GM19438 (cell line): Measurements from ENCODE around the gene INTS3.
"Not testable (repeated sequence)": the region's sequence is repeated elsewhere in the genome, so short reads cannot be mapped to it uniquely, and the experiment has no call there.

Experiments
- ATAC-seq: cut with Tn5 transposase; IDR thresholded peaks from one replicate; pipeline ENCODE4 v1.9.1; 2021; ENCODE audit warnings: low read depth; ENCODE audit not compliant: unreplicated experiment

The INTS3 gene

DNA sequence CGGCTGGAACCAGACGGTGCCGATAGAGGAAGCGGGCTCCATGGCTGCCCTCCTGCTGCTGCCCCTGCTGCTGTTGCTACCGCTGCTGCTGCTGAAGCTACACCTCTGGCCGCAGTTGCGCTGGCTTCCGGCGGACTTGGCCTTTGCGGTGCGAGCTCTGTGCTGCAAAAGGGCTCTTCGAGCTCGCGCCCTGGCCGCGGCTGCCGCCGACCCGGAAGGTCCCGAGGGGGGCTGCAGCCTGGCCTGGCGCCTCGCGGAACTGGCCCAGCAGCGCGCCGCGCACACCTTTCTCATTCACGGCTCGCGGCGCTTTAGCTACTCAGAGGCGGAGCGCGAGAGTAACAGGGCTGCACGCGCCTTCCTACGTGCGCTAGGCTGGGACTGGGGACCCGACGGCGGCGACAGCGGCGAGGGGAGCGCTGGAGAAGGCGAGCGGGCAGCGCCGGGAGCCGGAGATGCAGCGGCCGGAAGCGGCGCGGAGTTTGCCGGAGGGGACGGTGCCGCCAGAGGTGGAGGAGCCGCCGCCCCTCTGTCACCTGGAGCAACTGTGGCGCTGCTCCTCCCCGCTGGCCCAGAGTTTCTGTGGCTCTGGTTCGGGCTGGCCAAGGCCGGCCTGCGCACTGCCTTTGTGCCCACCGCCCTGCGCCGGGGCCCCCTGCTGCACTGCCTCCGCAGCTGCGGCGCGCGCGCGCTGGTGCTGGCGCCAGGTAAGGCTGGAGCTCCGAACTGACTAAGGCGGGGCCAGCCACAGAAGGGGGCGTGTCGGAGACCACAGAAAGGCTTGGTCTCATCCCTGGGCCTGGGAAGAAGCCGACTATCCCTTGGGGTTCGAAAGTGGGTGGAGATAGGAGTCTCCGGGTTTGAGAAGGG, 47.8 kb downstream of the INTS3 start:
- ATAC-seq: peak; percentile 62

- ATAC-seq: no peak
Observed at GRCh38 chr1:153776352-153776751, 48.5 kb downstream of the INTS3 start.

- no peak for ATAC-seq
Observed at GRCh38 chr1:153776845-153777370, 49.1 kb downstream of the INTS3 start.

- no peak for ATAC-seq
Observed at GRCh38 chr1:153777648-153778047, 49.8 kb downstream of the INTS3 start.

DNA sequence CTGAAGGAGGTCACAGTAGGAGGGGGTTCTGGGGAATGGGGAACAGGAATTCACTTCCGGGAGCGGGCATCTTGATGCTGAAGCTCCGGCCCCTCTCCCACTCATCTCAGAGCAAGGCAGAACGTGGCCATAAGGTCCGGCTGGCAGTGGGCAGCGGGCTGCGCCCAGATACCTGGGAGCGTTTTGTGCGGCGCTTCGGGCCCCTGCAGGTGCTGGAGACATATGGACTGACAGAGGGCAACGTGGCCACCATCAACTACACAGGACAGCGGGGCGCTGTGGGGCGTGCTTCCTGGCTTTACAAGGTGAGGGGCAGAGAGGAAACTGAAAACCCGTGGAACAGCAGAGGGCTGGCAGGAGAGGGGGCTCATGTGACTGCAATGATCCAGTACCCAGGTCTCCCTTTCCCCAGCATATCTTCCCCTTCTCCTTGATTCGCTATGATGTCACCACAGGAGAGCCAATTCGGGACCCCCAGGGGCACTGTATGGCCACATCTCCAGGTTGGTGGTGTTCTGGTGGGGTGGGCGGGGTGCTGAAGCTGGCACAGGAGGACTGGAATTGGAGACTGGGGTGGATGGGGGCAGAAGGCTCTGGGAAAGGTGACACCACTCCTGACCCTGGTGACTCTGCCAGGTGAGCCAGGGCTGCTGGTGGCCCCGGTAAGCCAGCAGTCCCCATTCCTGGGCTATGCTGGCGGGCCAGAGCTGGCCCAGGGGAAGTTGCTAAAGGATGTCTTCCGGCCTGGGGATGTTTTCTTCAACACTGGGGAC, 50.4 kb downstream of the INTS3 start:
- no peak for ATAC-seq

- no peak for ATAC-seq
Observed at GRCh38 chr1:153778824-153779519, 51.1 kb downstream of the INTS3 start.

DNA sequence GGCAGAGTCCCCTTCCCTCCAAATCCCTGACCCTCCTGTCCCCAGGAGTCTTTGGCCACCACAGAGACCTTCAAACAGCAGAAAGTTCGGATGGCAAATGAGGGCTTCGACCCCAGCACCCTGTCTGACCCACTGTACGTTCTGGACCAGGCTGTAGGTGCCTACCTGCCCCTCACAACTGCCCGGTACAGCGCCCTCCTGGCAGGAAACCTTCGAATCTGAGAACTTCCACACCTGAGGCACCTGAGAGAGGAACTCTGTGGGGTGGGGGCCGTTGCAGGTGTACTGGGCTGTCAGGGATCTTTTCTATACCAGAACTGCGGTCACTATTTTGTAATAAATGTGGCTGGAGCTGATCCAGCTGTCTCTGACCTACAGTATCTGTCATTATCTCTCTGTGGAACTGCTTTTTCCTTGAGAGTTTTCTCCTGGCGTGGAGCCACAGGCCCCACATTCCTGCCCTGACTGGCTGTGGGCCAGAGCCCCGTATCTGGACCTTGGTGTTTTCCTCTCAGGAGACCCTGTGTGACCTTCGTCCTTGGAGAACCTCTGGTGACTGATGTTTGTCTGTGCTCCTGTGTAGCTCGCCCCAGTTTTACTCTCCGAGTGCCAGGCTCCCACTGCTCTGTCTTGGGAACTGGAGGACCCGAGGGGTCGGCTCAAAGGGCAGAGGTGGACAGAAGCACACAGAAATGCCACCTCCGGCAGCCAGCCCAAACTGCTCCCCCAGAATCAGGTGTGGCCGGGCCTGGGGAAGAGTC, 52.1 kb downstream of the INTS3 start:
- ATAC-seq: no peak

DNA sequence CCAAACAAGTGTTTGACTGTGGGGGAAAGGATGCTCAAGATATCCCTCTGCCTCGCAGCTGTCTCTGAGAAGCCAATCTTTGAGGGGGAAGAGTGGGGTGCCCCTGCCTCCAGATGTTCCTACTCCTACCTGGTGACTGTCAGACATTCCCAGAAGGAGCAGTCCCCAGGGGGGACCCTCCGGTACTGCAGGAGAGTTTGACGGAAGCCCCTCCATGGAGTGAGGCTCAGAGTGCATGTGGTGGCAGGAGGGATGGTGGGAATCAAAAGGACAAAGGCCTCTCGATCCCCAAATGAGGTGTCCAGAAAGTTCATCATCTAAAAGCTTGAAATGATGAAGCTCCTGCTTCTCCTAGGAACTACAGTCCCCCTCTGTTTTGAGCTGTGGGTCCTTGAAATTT, 52.7 kb downstream of the INTS3 start:
- ATAC-seq: no peak

DNA sequence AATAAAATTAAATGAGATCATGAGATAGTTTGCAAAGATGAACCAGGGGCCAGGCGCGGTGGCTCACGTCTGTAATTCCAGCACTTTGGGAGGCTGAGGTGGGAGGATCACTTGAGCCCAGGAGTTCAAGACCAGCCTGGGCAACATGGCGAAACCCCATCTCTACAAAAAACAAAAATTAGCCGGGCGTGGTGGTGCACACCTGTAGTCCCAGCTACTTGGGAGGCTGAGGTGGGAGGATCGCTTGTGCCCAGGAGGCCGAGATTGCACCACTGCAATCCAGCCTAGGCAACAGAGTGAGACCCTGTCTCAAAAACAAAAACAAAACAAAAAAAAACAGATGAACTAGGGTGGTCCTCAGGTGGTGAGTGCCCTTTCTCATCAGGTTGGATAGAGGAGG, 54.8 kb downstream of the INTS3 start:
- not testable (repeated sequence) for ATAC-seq

GRCh38 chr1:153783233-153784190, 55.7 kb downstream of the INTS3 start:
- ATAC-seq: peak; percentile 79

DNA sequence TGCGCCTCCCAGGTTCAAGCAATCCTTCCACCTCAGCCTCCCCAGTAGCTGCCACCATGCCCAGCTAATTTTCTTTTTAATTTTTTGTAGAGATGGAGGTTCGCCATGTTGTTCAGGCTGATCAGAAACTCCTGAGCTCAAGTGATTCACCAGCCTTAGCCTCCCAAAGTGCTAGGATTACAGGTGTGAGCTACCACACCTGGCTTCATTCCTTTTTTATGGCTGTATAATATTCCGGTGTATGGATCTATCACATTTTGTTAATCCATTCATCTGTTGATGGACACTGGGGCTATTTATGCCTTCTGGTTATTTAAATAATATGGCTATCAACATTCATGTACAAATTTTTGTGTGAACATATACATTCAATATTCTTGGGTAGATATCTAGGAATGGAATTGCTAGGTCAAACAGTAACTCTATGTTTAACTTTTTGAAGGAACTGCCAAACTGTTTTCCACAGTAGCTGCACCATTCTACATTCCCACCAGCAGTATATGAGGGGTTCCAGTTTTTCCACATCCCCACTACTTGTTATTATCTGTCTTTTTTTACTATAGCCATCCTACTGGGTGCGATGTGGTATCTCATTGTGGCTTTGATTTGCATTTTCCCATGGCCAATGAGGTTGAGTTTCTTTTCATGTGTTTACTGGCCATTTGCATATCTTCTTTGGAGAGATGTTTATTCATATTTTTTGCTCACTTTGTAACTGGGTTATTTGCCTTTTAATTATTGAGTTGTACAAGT, 58.4 kb downstream of the INTS3 start:
- ATAC-seq: no peak

DNA sequence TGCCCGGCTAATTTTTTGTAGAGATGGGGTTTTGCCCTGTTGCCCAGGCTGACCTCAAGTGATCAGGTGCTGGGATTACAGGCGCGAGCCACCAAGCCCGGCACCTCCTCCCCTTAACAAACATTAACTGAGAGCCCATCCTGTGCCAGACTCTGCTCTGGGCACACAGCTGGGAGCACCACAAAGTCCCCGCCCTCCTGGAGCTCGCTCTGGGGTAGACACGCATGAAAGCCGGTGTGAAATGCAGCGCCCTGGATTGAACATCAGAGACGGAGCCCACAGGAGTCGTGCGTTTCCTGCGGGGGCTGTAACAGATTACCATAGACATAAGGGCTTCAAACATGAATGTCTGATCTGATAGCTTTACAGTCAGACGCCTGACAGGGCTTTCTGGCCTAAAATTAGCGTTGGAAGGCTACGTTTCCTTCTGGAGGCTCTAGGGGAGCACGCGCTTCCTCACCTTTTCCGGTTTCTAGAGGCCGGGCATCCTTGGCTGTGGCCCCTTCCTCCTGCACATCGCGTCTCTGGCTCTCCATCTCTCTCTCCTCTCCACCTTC, 61.7 kb downstream of the INTS3 start:
- ATAC-seq: no peak

DNA sequence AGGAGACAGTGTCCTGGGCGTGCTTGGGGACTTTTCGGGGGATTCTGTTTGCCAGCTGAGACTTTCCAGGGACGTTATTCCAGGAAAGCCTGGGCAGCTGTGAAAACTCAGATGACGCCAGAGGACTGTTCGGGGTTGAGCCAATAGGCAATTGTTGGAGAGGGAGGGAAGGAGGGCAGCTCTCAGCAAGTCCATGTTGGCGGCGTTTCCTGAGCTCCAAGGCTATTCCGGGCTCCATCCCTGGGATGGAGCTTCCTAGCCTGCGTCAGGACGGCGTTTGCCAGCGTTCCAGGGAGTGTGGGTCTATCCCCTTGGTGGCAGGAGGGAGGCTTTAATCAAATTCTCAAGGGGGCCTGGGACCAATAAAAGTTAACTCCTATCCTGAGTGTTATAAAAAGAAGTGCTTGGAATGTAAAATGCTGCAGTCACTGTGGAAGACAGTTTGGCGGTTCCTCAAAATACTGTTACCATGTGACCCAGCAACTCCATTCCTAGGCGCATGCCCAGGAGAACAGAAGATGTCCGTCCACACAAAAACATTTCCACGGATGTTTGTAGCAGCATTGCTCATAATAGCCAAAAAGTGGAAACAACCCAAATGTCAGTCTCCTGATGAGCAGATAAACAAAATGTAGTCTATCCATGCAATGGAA, 62.6 kb downstream of the INTS3 start:
- no peak for ATAC-seq

DNA sequence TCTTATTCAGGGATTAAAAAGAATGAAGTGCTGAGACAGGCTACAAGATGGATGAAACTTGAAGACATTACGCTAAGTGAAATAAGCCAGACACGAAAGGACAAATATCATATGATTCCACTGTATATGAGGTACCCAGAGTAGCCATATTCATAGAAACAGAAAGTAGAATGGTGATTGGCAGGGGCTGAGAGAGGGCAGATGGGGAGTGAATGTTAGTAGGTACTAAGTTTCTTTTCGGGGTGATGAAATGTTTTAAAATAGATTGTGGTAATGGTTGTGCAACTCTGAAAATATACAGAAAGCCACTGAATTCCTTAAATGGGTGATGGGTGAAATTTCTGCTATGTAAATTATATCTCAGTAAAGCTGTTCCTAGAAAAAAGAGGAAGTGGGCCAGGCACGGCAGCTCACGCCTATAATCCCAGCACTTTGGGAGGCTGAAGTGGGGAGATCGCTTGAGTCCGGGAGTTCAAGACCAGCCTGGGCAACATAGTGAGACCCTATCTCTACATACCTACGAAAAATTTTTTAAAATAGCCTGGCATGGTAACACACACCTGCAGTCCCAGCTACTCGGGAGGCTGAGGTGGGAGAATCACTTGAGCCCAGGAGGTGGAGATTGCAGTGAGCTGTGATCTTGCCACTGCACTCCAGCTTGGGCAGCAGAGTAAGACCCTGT, 63.3 kb downstream of the INTS3 start:
- ATAC-seq: peak; percentile 84

DNA sequence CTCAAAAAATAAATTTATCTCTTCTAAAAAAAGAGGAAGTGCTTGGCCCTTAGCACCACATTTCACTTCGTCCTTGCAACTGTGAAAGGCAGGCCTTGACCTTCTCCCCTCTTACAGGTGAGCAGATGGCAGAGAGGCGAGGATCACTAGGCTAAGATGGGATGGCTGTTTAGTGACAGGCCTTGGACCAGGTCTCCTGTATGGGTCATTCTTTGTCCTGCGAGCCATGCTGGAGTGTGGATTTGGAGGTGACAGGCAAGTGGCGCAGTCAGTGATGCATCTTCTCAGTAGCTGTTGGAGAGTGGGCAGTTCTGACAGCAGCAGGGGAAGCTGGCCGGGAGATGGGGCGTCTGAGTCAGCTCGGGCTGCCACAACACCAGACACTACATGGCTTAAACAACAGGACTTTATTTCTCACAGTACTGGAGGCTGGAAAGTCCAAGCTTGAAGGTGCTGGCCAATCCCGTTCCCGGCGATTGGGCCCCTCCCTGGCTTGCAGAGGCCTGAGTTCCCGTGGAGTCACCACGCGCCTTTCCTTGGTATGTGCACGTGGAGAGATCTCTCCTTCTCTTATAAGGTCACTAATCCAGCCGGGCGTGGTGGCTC, 63.9 kb downstream of the INTS3 start:
- no peak for ATAC-seq

DNA sequence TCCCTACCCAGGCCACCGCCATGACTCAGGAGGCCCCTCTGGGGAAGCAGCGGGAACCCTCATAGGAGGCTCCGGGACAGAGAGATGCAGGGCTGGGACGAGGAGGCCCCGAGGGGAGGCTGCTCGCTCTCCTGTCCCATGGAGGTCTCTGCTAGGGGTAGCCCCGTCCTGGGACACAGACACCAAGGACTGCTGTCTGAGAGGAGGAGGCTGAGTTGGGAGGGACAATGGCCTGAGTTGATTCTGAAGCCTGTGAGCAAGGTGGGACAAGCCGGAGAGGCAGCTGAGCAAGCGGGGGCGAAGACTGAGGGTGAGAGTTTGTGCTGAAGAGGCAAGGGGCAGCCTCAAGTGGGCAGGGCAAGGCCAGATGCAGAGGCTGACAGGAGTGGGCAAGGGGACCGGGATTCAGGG, 64.8 kb downstream of the INTS3 start:
- no peak for ATAC-seq
